IPS-15b (cell line): ENCODE measurements around the gene LKAAEAR1.

ENCODE experiments used
- H3K27me3 ChIP-seq: one replicate; pipeline ENCODE4 v1.6.1; 2013; ENCODE audit warnings: low read length; ENCODE audit not compliant: control insufficient read depth, insufficient read depth
- H3K36me3 ChIP-seq: one replicate; pipeline ENCODE4 v1.6.1; 2013; ENCODE audit warnings: low read length; ENCODE audit not compliant: control insufficient read depth, insufficient read depth
- H3K4me1 ChIP-seq: one replicate; pipeline ENCODE4 v1.6.1; 2013; ENCODE audit warnings: mild to moderate bottlenecking, low read length; ENCODE audit not compliant: control insufficient read depth, insufficient read depth
- H3K4me3 ChIP-seq: one replicate; pipeline ENCODE4 v1.5.1; 2013; ENCODE audit warnings: low read depth, low read length
- H3K9ac ChIP-seq: one replicate; pipeline ENCODE4 v1.6.1; 2013; ENCODE audit warnings: low read depth, mild to moderate bottlenecking, low read length
- H3K9me3 ChIP-seq: one replicate; pipeline ENCODE4 v1.6.1; 2013; ENCODE audit warnings: mild to moderate bottlenecking, low read length; ENCODE audit not compliant: control insufficient read depth, insufficient read depth

Gene LKAAEAR1

GRCh38 chr20:64108731-64109681 lies 24.8 kb upstream of the LKAAEAR1 start:
- no peaks in the 10 kb centered on the region for H3K36me3 ChIP-seq
- H3K9me3 ChIP-seq, result no peaks in the 10 kb centered on the region
- H3K4me1 ChIP-seq, result no peaks in the 10 kb centered on the region
- H3K9ac ChIP-seq, result no peak overlapping the region
- no peak overlapping the region for H3K4me3 ChIP-seq
- H3K27me3 ChIP-seq, result no peaks in the 10 kb centered on the region

GRCh38 chr20:64107736-64108457 lies 23.7 kb upstream of the LKAAEAR1 start:
- Histone ChIP-seq H3K9ac (no peak overlapping the region), H3K4me3 (no peak overlapping the region), H3K27me3 (peaks cover 1% of the 10 kb centered on the region), H3K36me3 (no peaks in the 10 kb centered on the region), H3K4me1 (no peaks in the 10 kb centered on the region), H3K9me3 (no peaks in the 10 kb centered on the region)

- H3K4me1 ChIP-seq, result no peaks in the 10 kb centered on the region
- peaks cover 3% of the 10 kb centered on the region for H3K27me3 ChIP-seq
- no peaks in the 10 kb centered on the region for H3K36me3 ChIP-seq
- no peaks in the 10 kb centered on the region for H3K9me3 ChIP-seq
- H3K9ac ChIP-seq, result no peak within 1 kb of the TSS
- H3K4me3 ChIP-seq, result no peak within 1 kb of the TSS
Measured at GRCh38 chr20:64106981-64107735, 23.0 kb upstream of the LKAAEAR1 start, which contains the start of gene NPBWR2. TSS of gene NPBWR2 (minus strand) at chr20:64107565. CDS start at chr20:64106831, 734 bp downstream.

- Histone ChIP-seq H3K9ac (no peak overlapping the region), H3K4me3 (no peak overlapping the region), H3K4me1 (no peaks in the 10 kb centered on the region), H3K36me3 (no peaks in the 10 kb centered on the region), H3K9me3 (no peaks in the 10 kb centered on the region), H3K27me3 (peaks cover 6% of the 10 kb centered on the region)
Measured at GRCh38 chr20:64106435-64106961, 22.3 kb upstream of the LKAAEAR1 start.

GRCh38 chr20:64105846-64106434 lies 21.7 kb upstream of the LKAAEAR1 start:
- H3K36me3 ChIP-seq, result no peaks in the 10 kb centered on the region
- H3K4me1 ChIP-seq, result no peaks in the 10 kb centered on the region
- no peak overlapping the region for H3K9ac ChIP-seq
- no peak overlapping the region for H3K4me3 ChIP-seq
- no peaks in the 10 kb centered on the region for H3K9me3 ChIP-seq
- H3K27me3 ChIP-seq, result peaks cover 7% of the 10 kb centered on the region

GRCh38 chr20:64104667-64105451 lies 20.7 kb upstream of the LKAAEAR1 start:
- no peaks in the 10 kb centered on the region for H3K9me3 ChIP-seq
- H3K36me3 ChIP-seq, result no peaks in the 10 kb centered on the region
- no peaks in the 10 kb centered on the region for H3K4me1 ChIP-seq
- H3K4me3 ChIP-seq, result no peak overlapping the region
- H3K27me3 ChIP-seq, result peaks cover 10% of the 10 kb centered on the region
- no peak overlapping the region for H3K9ac ChIP-seq

- no peak overlapping the region for H3K9ac ChIP-seq
- no peaks in the 10 kb centered on the region for H3K36me3 ChIP-seq
Measured at GRCh38 chr20:64103871-64104666, 19.9 kb upstream of the LKAAEAR1 start.

GRCh38 chr20:64102647-64103354 lies 18.6 kb upstream of the LKAAEAR1 start:
- H3K9ac ChIP-seq, result no peak overlapping the region
- H3K4me1 ChIP-seq, result no peaks in the 10 kb centered on the region
- H3K27me3 ChIP-seq, result peaks cover 10% of the 10 kb centered on the region
- peak overlapping the region; percentile 61 for H3K4me3 ChIP-seq
- H3K9me3 ChIP-seq, result no peaks in the 10 kb centered on the region
- no peaks in the 10 kb centered on the region for H3K36me3 ChIP-seq

More at GRCh38 chr20:64103871-64104666, 19.9 kb upstream of the LKAAEAR1 start:
- H3K4me3 ChIP-seq, result no peak overlapping the region
- H3K9me3 ChIP-seq, result no peaks in the 10 kb centered on the region
- H3K4me1 ChIP-seq, result no peaks in the 10 kb centered on the region
- H3K27me3 ChIP-seq, result peaks cover 10% of the 10 kb centered on the region

GRCh38 chr20:64101731-64102621 lies 17.8 kb upstream of the LKAAEAR1 start:
- H3K9me3 ChIP-seq, result no peaks in the 10 kb centered on the region
- H3K9ac ChIP-seq, result no peak overlapping the region
- H3K4me3 ChIP-seq, result peak overlapping the region; percentile 61
- peaks cover 10% of the 10 kb centered on the region for H3K27me3 ChIP-seq
- no peaks in the 10 kb centered on the region for H3K4me1 ChIP-seq
- no peaks in the 10 kb centered on the region for H3K36me3 ChIP-seq
